Measurements from ENCODE around the gene CNDP1. TPM values are rescaled to one million over a fixed set of nuclear protein-coding genes. Genes with fewer than 3 reads are reported as not detected.

The CNDP1 gene
- polyA plus RNA-seq, 2 donors = 0.04 TPM; not detected in 1

DNA sequence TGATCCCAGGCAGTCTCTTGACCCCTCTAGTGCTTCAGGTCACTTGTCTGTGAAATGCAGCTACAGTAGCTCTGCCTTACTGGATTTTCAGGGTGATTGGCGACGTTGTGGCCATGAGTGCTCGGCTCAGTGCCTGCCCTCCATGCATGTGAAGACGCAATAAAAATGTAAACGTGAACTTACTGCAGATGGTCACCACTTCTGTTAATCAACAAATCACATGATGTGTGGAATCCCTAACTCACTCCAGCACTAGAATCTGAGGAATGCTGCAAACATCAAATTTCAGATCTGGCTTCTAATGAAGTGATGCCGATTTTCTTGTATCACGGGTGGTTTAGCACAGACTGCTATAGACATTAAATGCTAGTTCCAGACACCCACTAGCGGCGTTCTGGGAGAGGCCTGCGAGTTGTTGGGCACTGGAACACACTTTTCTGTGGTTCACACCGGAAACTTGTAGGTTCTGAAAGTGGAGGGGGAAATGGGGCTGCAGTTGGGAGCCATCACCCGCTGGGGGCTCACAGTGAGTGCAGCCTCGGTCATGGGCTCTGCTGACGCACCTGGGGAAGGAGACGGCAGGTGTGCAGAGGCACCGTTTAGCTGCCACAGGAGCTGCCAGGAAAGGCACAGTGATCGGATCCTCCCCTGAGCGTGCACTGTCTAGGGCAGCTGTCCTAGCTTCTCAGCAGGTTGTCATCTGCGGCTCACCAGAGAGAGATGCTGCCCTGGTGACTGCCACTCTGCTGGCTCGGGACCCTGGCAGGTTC lies 6.5 kb downstream of the CNDP1 start:
- no peak overlapping the region for H3K4me3 ChIP-seq (ENCODE audit: low read depth in 1 of 2, low read length in 2 of 2)
- no peaks in the 10 kb centered on the region for H3K9me3 ChIP-seq (ENCODE audit: control insufficient read depth in 2 of 2, insufficient read depth in 1 of 2, low read depth in 1 of 2, low read length in 1 of 2)
- WGBS, 2 donors = 74 to 81% methylated on average over 20 of the region's 20 CpGs
- no peak overlapping the region for H3K27ac ChIP-seq (ENCODE audit: low read depth in 2 of 2, low read length in 1 of 2)
- H3K4me1 ChIP-seq (ENCODE audit: control insufficient read depth in 2 of 2, insufficient read depth in 2 of 2, low read length in 1 of 2) = no peaks in the 10 kb centered on the region
- no peaks in the 10 kb centered on the region for H3K27me3 ChIP-seq (ENCODE audit: control insufficient read depth in 1 of 2, insufficient read depth in 2 of 2, low read length in 2 of 2)
- H3K36me3 ChIP-seq (ENCODE audit: control insufficient read depth in 2 of 2, insufficient read depth in 2 of 2, low read length in 1 of 2) = no peaks in the 10 kb centered on the region

DNA sequence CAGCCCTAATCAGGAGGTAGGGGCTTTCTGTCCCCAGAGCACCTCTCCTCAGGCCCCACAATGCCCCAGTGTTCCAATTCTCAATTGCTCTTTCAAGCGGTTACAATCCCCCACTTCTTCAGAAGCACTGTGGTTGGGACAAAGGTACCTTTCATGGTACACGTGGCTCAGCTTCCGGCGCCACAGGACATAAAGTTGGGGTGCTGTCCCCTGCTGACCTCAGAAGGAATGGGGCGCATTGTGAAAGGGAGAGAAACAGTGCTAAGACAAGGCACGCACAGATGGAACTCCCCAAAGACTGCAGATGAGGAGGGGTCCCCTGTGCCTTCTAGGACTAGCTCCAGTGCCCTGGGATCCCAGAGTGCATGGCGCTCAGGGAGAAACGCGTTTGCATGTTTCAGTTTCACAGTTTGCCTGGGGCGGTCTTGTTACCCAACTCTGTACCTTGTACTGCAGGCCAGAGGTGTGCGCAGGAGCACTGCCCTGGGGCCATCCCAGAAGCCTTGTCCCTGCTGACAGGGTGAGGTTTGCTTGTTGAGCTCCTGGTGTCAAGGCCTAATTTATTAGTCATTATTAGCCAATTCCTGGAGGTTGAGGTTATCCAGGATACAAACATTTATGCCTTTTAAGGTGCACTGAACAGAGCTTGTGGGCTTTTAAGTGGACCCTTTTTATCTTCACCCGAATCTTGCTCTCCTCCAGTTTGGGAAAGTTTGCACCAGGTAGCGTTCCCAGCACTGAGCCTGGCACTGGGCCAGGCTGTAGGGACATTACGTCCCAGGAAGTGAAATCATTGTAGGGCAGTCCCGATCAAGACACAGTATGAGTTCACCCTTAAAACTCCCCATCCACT lies 7.6 kb downstream of the CNDP1 start:
- no peak overlapping the region for H3K27ac ChIP-seq (ENCODE audit: low read depth in 2 of 2, low read length in 1 of 2)
- H3K36me3 ChIP-seq (ENCODE audit: control insufficient read depth in 2 of 2, insufficient read depth in 2 of 2, low read length in 1 of 2) = no peaks in the 10 kb centered on the region
- no peaks in the 10 kb centered on the region for H3K9me3 ChIP-seq (ENCODE audit: control insufficient read depth in 2 of 2, insufficient read depth in 1 of 2, low read depth in 1 of 2, low read length in 1 of 2)
- 72 to 73% methylated on average over 15 of the region's 15 CpGs for WGBS, 2 donors
- H3K4me3 ChIP-seq (ENCODE audit: low read depth in 1 of 2, low read length in 2 of 2) = no peak overlapping the region
- no peaks in the 10 kb centered on the region for H3K27me3 ChIP-seq (ENCODE audit: control insufficient read depth in 1 of 2, insufficient read depth in 2 of 2, low read length in 2 of 2)
- peaks cover 0 to 3% of the 10 kb centered on the region in 2 donors for H3K4me1 ChIP-seq (ENCODE audit: control insufficient read depth in 2 of 2, insufficient read depth in 2 of 2, low read length in 1 of 2)

DNA sequence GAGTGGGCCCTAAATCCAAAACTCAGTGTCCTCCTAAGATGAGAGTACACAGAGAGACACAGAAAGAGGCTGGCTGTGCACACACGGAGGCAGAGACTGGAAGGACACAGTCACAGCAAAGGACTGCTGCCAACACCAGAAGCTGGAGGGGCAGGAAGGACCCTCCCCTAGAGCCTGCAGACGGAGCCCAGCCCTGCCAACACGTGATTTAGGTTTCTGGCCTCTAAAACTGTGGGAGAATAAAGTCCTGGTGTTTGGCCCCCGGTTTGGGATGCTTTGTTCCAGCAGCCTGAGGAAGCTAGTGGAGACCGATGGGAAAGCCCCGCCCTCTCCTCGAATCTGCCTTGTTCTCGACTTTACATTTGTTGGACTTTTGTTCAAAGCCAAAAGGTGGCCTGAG lies 10.6 kb downstream of the CNDP1 start:
- WGBS, 2 donors = 61 to 69% methylated on average over 8 of the region's 8 CpGs

DNA sequence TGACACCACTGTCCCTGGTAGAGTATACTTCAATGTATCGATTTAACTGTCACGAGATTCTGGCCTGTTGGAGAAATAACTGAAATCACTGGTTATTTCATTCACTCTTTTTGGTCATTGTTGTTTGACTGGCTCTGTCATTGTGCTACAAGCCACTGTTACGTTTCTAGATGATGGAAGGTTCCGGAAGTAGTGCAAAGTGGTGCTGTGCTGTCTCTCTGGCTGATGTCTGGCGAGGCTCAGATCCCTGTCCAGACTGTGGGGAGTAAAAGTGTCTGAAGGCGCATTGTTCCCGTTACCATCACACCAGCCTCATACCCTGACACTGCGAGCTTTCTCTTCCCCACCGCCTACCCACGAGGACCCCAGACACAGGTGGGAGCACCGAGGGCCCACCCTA lies 11.7 kb downstream of the CNDP1 start:
- no peak overlapping the region for H3K4me3 ChIP-seq (ENCODE audit: low read depth in 1 of 2, low read length in 2 of 2)
- H3K36me3 ChIP-seq (ENCODE audit: control insufficient read depth in 2 of 2, insufficient read depth in 2 of 2, low read length in 1 of 2) = no peaks in the 10 kb centered on the region
- peaks cover 3% of the 10 kb centered on the region in 2 donors for H3K4me1 ChIP-seq (ENCODE audit: control insufficient read depth in 2 of 2, insufficient read depth in 2 of 2, low read length in 1 of 2)
- H3K9me3 ChIP-seq (ENCODE audit: control insufficient read depth in 2 of 2, insufficient read depth in 1 of 2, low read depth in 1 of 2, low read length in 1 of 2) = peaks cover 4 to 5% of the 10 kb centered on the region in 2 donors
- no peak overlapping the region for H3K27ac ChIP-seq (ENCODE audit: low read depth in 2 of 2, low read length in 1 of 2)
- WGBS, 2 donors = 91 to 93% methylated on average over 11 of the region's 11 CpGs
- no peaks in the 10 kb centered on the region for H3K27me3 ChIP-seq (ENCODE audit: control insufficient read depth in 1 of 2, insufficient read depth in 2 of 2, low read length in 2 of 2)

More for the DNA sequence above, 10.6 kb downstream of the CNDP1 start:
- H3K9me3 ChIP-seq (ENCODE audit: control insufficient read depth in 2 of 2, insufficient read depth in 1 of 2, low read depth in 1 of 2, low read length in 1 of 2) = peaks cover 3 to 4% of the 10 kb centered on the region in 2 donors
- H3K27me3 ChIP-seq (ENCODE audit: control insufficient read depth in 1 of 2, insufficient read depth in 2 of 2, low read length in 2 of 2) = no peaks in the 10 kb centered on the region
- H3K4me1 ChIP-seq (ENCODE audit: control insufficient read depth in 2 of 2, insufficient read depth in 2 of 2, low read length in 1 of 2) = peaks cover 3% of the 10 kb centered on the region in 2 donors
- H3K36me3 ChIP-seq (ENCODE audit: control insufficient read depth in 2 of 2, insufficient read depth in 2 of 2, low read length in 1 of 2) = no peaks in the 10 kb centered on the region
- H3K27ac ChIP-seq (ENCODE audit: low read depth in 2 of 2, low read length in 1 of 2) = no peak overlapping the region
- no peak overlapping the region for H3K4me3 ChIP-seq (ENCODE audit: low read depth in 1 of 2, low read length in 2 of 2)

DNA sequence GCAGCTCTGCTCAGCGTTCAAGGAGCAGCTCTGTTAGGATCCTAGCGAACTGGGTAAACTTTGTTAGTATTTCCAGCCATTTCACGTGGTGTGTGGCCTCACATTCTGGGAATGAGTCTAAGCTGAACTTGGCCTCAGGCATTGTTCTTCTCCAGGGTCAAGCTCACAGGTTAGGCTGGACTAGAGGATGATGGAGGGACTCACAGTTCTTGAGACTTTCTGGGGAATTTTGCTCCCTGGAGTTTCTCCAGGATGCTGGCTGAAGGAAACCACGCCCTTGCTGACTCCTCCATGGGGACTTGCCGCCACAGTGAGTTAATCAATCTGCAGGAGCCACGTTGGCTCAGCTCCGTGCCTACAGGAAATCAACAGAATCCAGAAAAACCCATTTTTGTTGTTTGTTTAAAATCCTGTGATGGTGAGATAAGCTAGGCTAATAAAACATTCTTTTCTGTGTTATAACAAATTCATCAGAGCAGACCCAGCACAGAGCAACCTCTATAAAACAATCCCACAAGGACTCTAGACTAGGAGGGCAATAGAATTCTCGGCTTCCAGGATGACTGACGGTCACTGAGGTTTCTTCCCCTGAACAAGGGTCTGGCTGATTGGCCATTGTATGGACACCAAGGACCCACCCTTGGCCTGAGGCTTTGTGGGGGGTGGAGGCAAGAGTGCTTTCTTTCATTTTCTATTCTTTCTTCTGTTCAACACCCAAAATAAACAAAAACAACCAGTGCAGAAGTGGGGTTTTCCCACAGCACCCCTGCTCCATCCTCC lies 12.6 kb downstream of the CNDP1 start:
- Histone ChIP-seq H3K27ac (ENCODE audit: low read depth in 2 of 2, low read length in 1 of 2) (peak overlapping the region; percentile 13 to 31), H3K4me1 (ENCODE audit: control insufficient read depth in 2 of 2, insufficient read depth in 2 of 2, low read length in 1 of 2) (peaks cover 3% of the 10 kb centered on the region in 2 donors), H3K4me3 (ENCODE audit: low read depth in 1 of 2, low read length in 2 of 2) (no peak overlapping the region), H3K9me3 (ENCODE audit: control insufficient read depth in 2 of 2, insufficient read depth in 1 of 2, low read depth in 1 of 2, low read length in 1 of 2) (peaks cover 4 to 5% of the 10 kb centered on the region in 2 donors), H3K36me3 (ENCODE audit: control insufficient read depth in 2 of 2, insufficient read depth in 2 of 2, low read length in 1 of 2) (no peaks in the 10 kb centered on the region), H3K27me3 (ENCODE audit: control insufficient read depth in 1 of 2, insufficient read depth in 2 of 2, low read length in 2 of 2) (no peaks in the 10 kb centered on the region)
- WGBS, 2 donors = 41 to 44% methylated on average over 9 of the region's 9 CpGs

DNA sequence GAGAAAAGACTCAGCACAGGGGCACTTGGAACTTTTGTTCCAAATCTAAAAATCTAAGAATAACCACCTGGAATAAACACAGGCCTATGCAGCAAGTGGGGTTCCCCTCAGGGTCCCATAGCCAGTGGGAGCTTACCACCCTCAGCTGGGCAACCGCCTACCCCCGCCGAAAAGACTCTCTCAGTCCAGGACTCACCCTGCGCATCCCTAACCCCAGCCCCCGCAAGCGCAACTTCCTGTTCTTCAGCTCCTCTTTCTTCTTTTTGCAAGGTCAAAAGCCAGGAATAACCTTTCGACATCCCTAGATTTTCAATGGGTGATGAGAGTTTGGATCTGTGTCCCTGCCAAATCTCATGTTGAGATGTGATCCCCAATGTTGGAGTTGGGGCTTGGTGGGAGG lies 13.6 kb downstream of the CNDP1 start:
- Histone ChIP-seq H3K9me3 (ENCODE audit: control insufficient read depth in 2 of 2, insufficient read depth in 1 of 2, low read depth in 1 of 2, low read length in 1 of 2) (peaks cover 4 to 5% of the 10 kb centered on the region in 2 donors), H3K27me3 (ENCODE audit: control insufficient read depth in 1 of 2, insufficient read depth in 2 of 2, low read length in 2 of 2) (no peaks in the 10 kb centered on the region), H3K4me3 (ENCODE audit: low read depth in 1 of 2, low read length in 2 of 2) (no peak overlapping the region), H3K36me3 (ENCODE audit: control insufficient read depth in 2 of 2, insufficient read depth in 2 of 2, low read length in 1 of 2) (no peaks in the 10 kb centered on the region), H3K4me1 (ENCODE audit: control insufficient read depth in 2 of 2, insufficient read depth in 2 of 2, low read length in 1 of 2) (peaks cover 3% of the 10 kb centered on the region in 2 donors), H3K27ac (ENCODE audit: low read depth in 2 of 2, low read length in 1 of 2) (no peak overlapping the region)
- WGBS, 2 donors = 97 to 100% methylated on average over 7 of the region's 7 CpGs

DNA sequence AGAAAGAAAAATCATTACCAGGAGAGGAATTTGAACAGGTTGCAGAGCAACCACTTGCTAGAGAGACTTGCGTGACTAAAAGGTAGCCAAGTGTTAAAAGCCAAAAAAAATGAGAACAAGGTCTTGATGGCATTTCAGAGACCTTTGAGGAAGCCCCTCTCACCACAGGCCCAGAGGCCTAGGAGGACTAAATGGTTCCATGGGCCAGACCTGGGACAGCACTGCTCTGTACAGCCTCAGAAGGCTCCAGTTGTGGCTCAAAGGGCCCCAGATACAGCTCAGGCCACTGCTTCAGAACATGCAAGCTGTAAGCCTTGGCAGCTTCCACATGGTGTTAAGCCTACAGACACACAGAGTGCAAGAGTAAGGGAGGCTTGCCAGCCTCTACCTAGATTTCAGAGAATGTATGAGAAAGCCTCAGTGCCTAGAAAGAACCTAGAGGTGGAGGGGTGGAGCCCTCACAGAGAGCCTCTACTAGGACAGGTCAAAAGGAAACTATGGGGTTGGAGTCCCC lies 15.3 kb downstream of the CNDP1 start:
- H3K36me3 ChIP-seq (ENCODE audit: control insufficient read depth in 2 of 2, insufficient read depth in 2 of 2, low read length in 1 of 2) = no peaks in the 10 kb centered on the region
- H3K4me3 ChIP-seq (ENCODE audit: low read depth in 1 of 2, low read length in 2 of 2) = no peak overlapping the region
- no peaks in the 10 kb centered on the region for H3K27me3 ChIP-seq (ENCODE audit: control insufficient read depth in 1 of 2, insufficient read depth in 2 of 2, low read length in 2 of 2)
- peaks cover 4 to 5% of the 10 kb centered on the region in 2 donors for H3K9me3 ChIP-seq (ENCODE audit: control insufficient read depth in 2 of 2, insufficient read depth in 1 of 2, low read depth in 1 of 2, low read length in 1 of 2)
- H3K4me1 ChIP-seq (ENCODE audit: control insufficient read depth in 2 of 2, insufficient read depth in 2 of 2, low read length in 1 of 2) = peaks cover 3% of the 10 kb centered on the region in 2 donors
- no peak overlapping the region for H3K27ac ChIP-seq (ENCODE audit: low read depth in 2 of 2, low read length in 1 of 2)
- 88 to 95% methylated on average over 1 of the region's 1 CpG for WGBS, 2 donors

DNA sequence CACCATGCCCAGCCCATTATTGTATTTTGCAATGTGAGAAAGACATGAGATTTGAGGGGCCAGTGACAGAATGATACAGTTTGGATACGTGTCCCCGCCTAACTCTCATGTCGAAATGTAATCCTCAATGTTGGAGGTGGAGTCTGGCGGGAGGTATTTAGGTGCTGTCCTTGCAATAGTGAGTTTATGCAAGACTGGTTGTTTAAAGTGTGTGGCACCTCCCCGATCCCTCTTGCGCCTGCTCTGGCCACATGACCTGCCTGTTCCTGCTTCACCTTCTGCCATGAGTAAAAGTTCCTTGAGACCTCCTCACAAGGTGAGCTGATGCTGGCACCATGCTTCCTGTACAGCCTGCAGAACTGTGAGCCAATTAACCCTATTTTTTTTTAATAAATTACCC lies 16.6 kb downstream of the CNDP1 start:
- peaks cover 0 to 3% of the 10 kb centered on the region in 2 donors for H3K27me3 ChIP-seq (ENCODE audit: control insufficient read depth in 1 of 2, insufficient read depth in 2 of 2, low read length in 2 of 2)
- WGBS, 2 donors = 90 to 94% methylated on average over 6 of the region's 6 CpGs
- H3K36me3 ChIP-seq (ENCODE audit: control insufficient read depth in 2 of 2, insufficient read depth in 2 of 2, low read length in 1 of 2) = no peaks in the 10 kb centered on the region
- H3K4me1 ChIP-seq (ENCODE audit: control insufficient read depth in 2 of 2, insufficient read depth in 2 of 2, low read length in 1 of 2) = peaks cover 3% of the 10 kb centered on the region in 2 donors
- no peak overlapping the region for H3K27ac ChIP-seq (ENCODE audit: low read depth in 2 of 2, low read length in 1 of 2)
- no peak overlapping the region for H3K4me3 ChIP-seq (ENCODE audit: low read depth in 1 of 2, low read length in 2 of 2)
- peaks cover 4 to 5% of the 10 kb centered on the region in 2 donors for H3K9me3 ChIP-seq (ENCODE audit: control insufficient read depth in 2 of 2, insufficient read depth in 1 of 2, low read depth in 1 of 2, low read length in 1 of 2)

DNA sequence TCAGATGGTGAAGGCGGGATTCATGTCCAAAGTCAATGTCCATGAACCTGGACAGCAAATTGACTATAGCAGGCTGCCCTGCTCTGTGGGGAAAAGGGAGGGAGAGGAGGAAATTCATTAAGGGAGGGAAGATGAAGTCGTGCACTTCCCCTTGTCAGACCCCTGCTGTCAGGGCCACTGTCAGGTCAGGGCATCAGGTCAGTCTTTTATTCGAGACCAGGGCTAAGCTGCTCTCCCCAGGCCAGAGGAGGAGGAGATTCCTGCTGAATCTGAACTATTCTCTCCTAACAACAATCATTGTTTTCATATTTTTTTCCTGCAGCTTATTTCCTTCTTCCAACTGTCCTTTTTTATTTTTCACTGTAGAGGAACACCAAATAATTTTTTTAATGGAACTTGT lies 17.2 kb downstream of the CNDP1 start:
- Histone ChIP-seq H3K4me1 (ENCODE audit: control insufficient read depth in 2 of 2, insufficient read depth in 2 of 2, low read length in 1 of 2) (peaks cover 0 to 3% of the 10 kb centered on the region in 2 donors), H3K9me3 (ENCODE audit: control insufficient read depth in 2 of 2, insufficient read depth in 1 of 2, low read depth in 1 of 2, low read length in 1 of 2) (peaks cover 4 to 5% of the 10 kb centered on the region in 2 donors), H3K27me3 (ENCODE audit: control insufficient read depth in 1 of 2, insufficient read depth in 2 of 2, low read length in 2 of 2) (peaks cover 0 to 3% of the 10 kb centered on the region in 2 donors), H3K4me3 (ENCODE audit: low read depth in 1 of 2, low read length in 2 of 2) (no peak overlapping the region), H3K27ac (ENCODE audit: low read depth in 2 of 2, low read length in 1 of 2) (no peak overlapping the region), H3K36me3 (ENCODE audit: control insufficient read depth in 2 of 2, insufficient read depth in 2 of 2, low read length in 1 of 2) (no peaks in the 10 kb centered on the region)
- 40 to 42% methylated on average over 3 of the region's 3 CpGs for WGBS, 2 donors
